ENCODE measurements around the gene GADD45B.

GADD45B gene

GRCh38 chr19:2527686-2528085, 51.8 kb downstream of the GADD45B start:
- DNase-seq (ENCODE audit: insufficient read length) = no peak
- TF ChIP-seq TAF1 (IDR thresholded peaks at IDR 0.05; ENCODE audit: borderline replicate concordance, low read depth, low read length) = no peak
- TF ChIP-seq POLR2AphosphoS5 (IDR thresholded peaks at IDR 0.05; ENCODE audit: low read depth, low read length) = no peak
- no peak for TF ChIP-seq POLR2A (IDR thresholded peaks at IDR 0.05; ENCODE audit: low read depth, low read length)
- no peak for FAIRE-seq

Measured in GM12892 (cell line).